Smooth muscle cell (in vitro differentiated cells): ENCODE measurements around the gene EYS. TPM values are rescaled to one million over a fixed set of nuclear protein-coding genes. Genes with fewer than 3 reads are reported as not detected.

Experiments
- DNase-seq: peaks from one replicate; lab custom pipeline; 2025; ENCODE audit not compliant: unreplicated experiment; lab: John Stamatoyannopoulos, UW
- H2AFZ ChIP-seq: fragments of 200-600 bp; sonication (generic); 2 replicates; pipeline ENCODE4 v1.6.0; 2016; ENCODE audit warnings: antibody characterized with exemption, low read depth, mild to moderate bottlenecking
- H3F3A ChIP-seq: fragments of 200-600 bp; sonication (generic); 2 replicates; pipeline ENCODE4 v1.6.0; 2017; ENCODE audit warnings: antibody characterized with exemption, low read depth
- H3K27ac ChIP-seq: fragments of 200-600 bp; sonication (generic); 2 replicates; pipeline ENCODE4 v1.5.1; 2016; ENCODE audit warnings: low read depth, mild to moderate bottlenecking
- H3K27me3 ChIP-seq: fragments of 200-600 bp; sonication (generic); 2 replicates; pipeline ENCODE4 v1.6.1; 2016; ENCODE audit warnings: low read depth, mild to moderate bottlenecking
- H3K36me3 ChIP-seq: fragments of 200-600 bp; sonication (generic); 2 replicates; pipeline ENCODE4 v1.5.1; 2016; ENCODE audit warnings: low read depth
- H3K4me1 ChIP-seq: fragments of 200-600 bp; sonication (generic); 2 replicates; pipeline ENCODE4 v1.5.1; 2016; ENCODE audit warnings: low read depth
- H3K4me2 ChIP-seq: fragments of 200-600 bp; sonication (generic); 2 replicates; pipeline ENCODE4 v1.6.0; 2016; ENCODE audit warnings: mild to moderate bottlenecking
- H3K4me3 ChIP-seq: fragments of 200-600 bp; sonication (generic); 2 replicates; pipeline ENCODE4 v1.5.1; 2016; ENCODE audit warnings: mild to moderate bottlenecking
- H3K79me2 ChIP-seq: fragments of 200-600 bp; sonication (generic); 2 replicates; pipeline ENCODE4 v1.6.0; 2016; ENCODE audit warnings: low read depth, mild to moderate bottlenecking
- H3K9ac ChIP-seq: fragments of 200-600 bp; sonication (generic); 2 replicates; pipeline ENCODE4 v1.6.0; 2016; ENCODE audit warnings: low read depth
- H3K9me3 ChIP-seq: fragments of 200-600 bp; sonication (generic); replicated peaks from 2 replicates; pipeline ENCODE4 v1.5.1; 2016; ENCODE audit warnings: low read depth
- H4K20me1 ChIP-seq: fragments of 200-600 bp; sonication (generic); 2 replicates; pipeline ENCODE4 v1.6.0; 2016; ENCODE audit warnings: low read depth
- WGBS: methylation state at CpG from one replicate; pipeline ENCODE4 v1.1.7; 2016; ENCODE audit warnings: low lambda C conversion rate; 5-methylcytosine and 5-hydroxymethylcytosine counted together
- polyA plus RNA-seq: library from polyadenylated mRNA; unstranded; fragments of >200 nt; fragmentation: Nextera tagmentation; extraction: Ambion mirVana; gene quantifications from 2 replicates; pipeline ENCODE4 v1.2.1, GENCODE V29; 2016
- total RNA-seq: library from RNA; depleted of rRNA; stranded (reverse); fragments of >200 nt; gene quantifications from 2 replicates; pipeline ENCODE4 v1.2.3, GENCODE V29; 2014
- TF ChIP-seq, protein P1 (sequence below): fragments of 200-600 bp; sonication (generic); IDR thresholded peaks from 2 replicates; pipeline ENCODE4 v1.5.1; 2017; ENCODE audit warnings: borderline replicate concordance, mild to moderate bottlenecking, antibody characterized with exemption; ENCODE audit not compliant: insufficient read depth, poor library complexity, severe bottlenecking

The EYS gene
- total and polyA plus RNA-seq, 2 experiments from 2014 or later: 0.07 to 0.18 TPM

GRCh38 chr6:63814459-63814858, 1892.6 kb downstream of the EYS start:
- Histone ChIP-seq H3K27ac (no peak overlapping the region), H3K36me3 (no peaks in the 10 kb centered on the region), H3K4me1 (peaks cover 10% of the 10 kb centered on the region), H3K79me2 (peaks cover 3% of the 10 kb centered on the region), H3K9ac (no peak overlapping the region), H3K9me3 (no peaks in the 10 kb centered on the region), H3K4me3 (no peak overlapping the region), H3K4me2 (no peak overlapping the region), H3F3A (no peaks in the 10 kb centered on the region), H4K20me1 (no peaks in the 10 kb centered on the region), H3K27me3 (no peaks in the 10 kb centered on the region), H2AFZ (no peak overlapping the region)
- TF ChIP-seq, protein P1, sequence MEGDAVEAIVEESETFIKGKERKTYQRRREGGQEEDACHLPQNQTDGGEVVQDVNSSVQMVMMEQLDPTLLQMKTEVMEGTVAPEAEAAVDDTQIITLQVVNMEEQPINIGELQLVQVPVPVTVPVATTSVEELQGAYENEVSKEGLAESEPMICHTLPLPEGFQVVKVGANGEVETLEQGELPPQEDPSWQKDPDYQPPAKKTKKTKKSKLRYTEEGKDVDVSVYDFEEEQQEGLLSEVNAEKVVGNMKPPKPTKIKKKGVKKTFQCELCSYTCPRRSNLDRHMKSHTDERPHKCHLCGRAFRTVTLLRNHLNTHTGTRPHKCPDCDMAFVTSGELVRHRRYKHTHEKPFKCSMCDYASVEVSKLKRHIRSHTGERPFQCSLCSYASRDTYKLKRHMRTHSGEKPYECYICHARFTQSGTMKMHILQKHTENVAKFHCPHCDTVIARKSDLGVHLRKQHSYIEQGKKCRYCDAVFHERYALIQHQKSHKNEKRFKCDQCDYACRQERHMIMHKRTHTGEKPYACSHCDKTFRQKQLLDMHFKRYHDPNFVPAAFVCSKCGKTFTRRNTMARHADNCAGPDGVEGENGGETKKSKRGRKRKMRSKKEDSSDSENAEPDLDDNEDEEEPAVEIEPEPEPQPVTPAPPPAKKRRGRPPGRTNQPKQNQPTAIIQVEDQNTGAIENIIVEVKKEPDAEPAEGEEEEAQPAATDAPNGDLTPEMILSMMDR: no peak
- no peak for DNase-seq
- 96% methylated on average over 1 of the region's 1 CpG for WGBS

DNA sequence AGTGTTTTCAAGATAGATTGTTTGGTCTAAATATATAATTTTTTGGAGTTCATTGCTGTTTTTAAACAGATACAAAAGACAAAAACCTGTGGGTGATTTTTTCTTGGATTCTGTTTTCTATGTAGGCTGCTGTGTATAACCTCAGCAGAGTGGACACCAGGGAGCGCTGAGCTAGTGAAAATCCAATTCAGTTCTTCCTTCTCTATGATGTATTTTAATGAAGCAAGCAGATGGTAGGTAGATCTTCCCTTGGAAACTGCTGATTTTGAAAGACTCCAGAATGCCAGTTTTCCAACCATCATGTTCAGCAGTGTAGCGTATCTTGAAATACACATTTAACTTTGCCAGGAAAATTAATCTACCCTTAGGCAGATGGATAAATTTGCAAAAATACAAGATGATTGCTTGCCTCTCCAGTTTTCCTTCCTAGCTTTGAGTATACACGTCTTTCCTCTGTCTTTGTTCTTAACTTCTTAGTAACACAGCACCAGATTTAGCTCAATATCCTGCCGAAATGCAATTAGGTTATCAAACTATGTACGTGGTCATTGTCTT, 1893.4 kb downstream of the EYS start:
- H2AFZ ChIP-seq: peak overlapping the region; percentile 73
- no peak overlapping the region for H3K27ac ChIP-seq
- no peaks in the 10 kb centered on the region for H4K20me1 ChIP-seq
- H3K36me3 ChIP-seq: no peaks in the 10 kb centered on the region
- DNase-seq: no peak
- peaks cover 10% of the 10 kb centered on the region for H3K4me1 ChIP-seq
- H3K4me2 ChIP-seq: no peak overlapping the region
- H3K27me3 ChIP-seq: no peaks in the 10 kb centered on the region
- H3K9me3 ChIP-seq: no peaks in the 10 kb centered on the region
- H3F3A ChIP-seq: no peaks in the 10 kb centered on the region
- H3K4me3 ChIP-seq: no peak overlapping the region
- peaks cover 8% of the 10 kb centered on the region for H3K79me2 ChIP-seq
- H3K9ac ChIP-seq: no peak overlapping the region
- TF ChIP-seq, protein P1: no peak
- 85% methylated on average over 5 of the region's 5 CpGs for WGBS

DNA sequence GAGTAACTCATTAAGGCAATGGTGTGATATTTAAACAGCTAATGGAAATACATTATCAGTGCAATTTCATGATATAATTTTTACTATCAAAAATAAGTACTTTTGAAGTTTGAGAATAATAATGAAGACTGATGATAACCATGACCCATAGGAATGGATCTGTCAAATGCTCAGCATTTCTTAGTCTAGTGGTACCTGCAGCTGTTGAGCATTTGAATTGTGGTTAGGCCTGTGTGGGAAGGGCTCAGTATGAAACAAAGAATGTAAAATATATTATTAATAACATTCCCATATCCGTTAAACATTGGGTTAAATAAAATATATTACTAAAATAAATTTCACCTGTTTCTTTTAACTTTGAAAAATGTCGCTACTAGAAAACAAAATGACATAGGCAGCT, 1898.5 kb downstream of the EYS start:
- H3K4me2 ChIP-seq: peak overlapping the region; percentile 83
- 67% methylated on average over 2 of the region's 2 CpGs for WGBS
- TF ChIP-seq, protein P1: no peak

GRCh38 chr6:63807056-63807455, 1900.0 kb downstream of the EYS start:
- 21% methylated on average over 2 of the region's 2 CpGs for WGBS
- TF ChIP-seq, protein P1: no peak
- DNase-seq: no peak
- H3F3A ChIP-seq: peaks cover 22% of the 10 kb centered on the region
- H3K27ac ChIP-seq: peak overlapping the region; percentile 99
- no peaks in the 10 kb centered on the region for H3K27me3 ChIP-seq
- peak overlapping the region; percentile 46 for H2AFZ ChIP-seq
- peak overlapping the region; percentile 39 for H3K4me3 ChIP-seq
- H3K9ac ChIP-seq: peak overlapping the region; percentile 91
- H4K20me1 ChIP-seq: no peaks in the 10 kb centered on the region
- peaks cover 8% of the 10 kb centered on the region for H3K79me2 ChIP-seq
- H3K4me2 ChIP-seq: peak overlapping the region; percentile 83
- H3K9me3 ChIP-seq: no peaks in the 10 kb centered on the region
- H3K36me3 ChIP-seq: no peaks in the 10 kb centered on the region
- peaks cover 28% of the 10 kb centered on the region for H3K4me1 ChIP-seq

More for the DNA sequence above, 1898.5 kb downstream of the EYS start:
- no peak overlapping the region for H3K4me3 ChIP-seq
- peaks cover 28% of the 10 kb centered on the region for H3K4me1 ChIP-seq
- peak overlapping the region; percentile 99 for H3K27ac ChIP-seq
- H3K9ac ChIP-seq: no peak overlapping the region
- no peaks in the 10 kb centered on the region for H3K27me3 ChIP-seq
- H4K20me1 ChIP-seq: no peaks in the 10 kb centered on the region
- H3K9me3 ChIP-seq: no peaks in the 10 kb centered on the region
- peaks cover 8% of the 10 kb centered on the region for H3K79me2 ChIP-seq
- H2AFZ ChIP-seq: no peak overlapping the region
- H3K36me3 ChIP-seq: no peaks in the 10 kb centered on the region
- no peak for DNase-seq
- H3F3A ChIP-seq: peaks cover 19% of the 10 kb centered on the region
